PC-9 (cell line): ENCODE measurements around the gene DBN1. TPM values are rescaled to one million over a fixed set of nuclear protein-coding genes. Genes with fewer than 3 reads are reported as not detected.

Experiments used
- BruUV-seq: library from RNA; stranded (reverse); fragments of 400-500 nt; replicated peaks from 2 replicates; lab custom pipeline; 2021; lab: Mats Ljungman, UMichigan
- CTCF ChIA-PET: fragments of 300-600 bp; sonication (Branson Sonifier 250); formaldehyde crosslinking; loops from one replicate; lab custom pipeline; 2022; ENCODE audit warnings: antibody characterized with exemption; lab: Charles Lee
- POLR2A ChIA-PET: fragments of 300-600 bp; sonication (Branson Sonifier 250); formaldehyde crosslinking; loops from one replicate; lab custom pipeline; 2022; ENCODE audit warnings: antibody characterized with exemption; ENCODE audit not compliant: unreplicated experiment; lab: Charles Lee
- DNase-seq, 2 experiments: peaks; one replicate each; pipeline versions ENCODE4 v3.0.0 to v3.0.0-alpha.2; 2015 to 2022; ENCODE audit warnings: mixed read lengths in 1 of 2
- H2AFZ ChIP-seq: fragments of 200-600 bp; sonication (generic); 2 replicates; pipeline ENCODE4 v1.8.1; 2017; ENCODE audit warnings: antibody characterized with exemption
- H3F3A ChIP-seq: fragments of 200-600 bp; sonication (generic); 2 replicates; pipeline ENCODE4 v1.8.1; 2017; ENCODE audit warnings: antibody characterized with exemption, mild to moderate bottlenecking, low read depth; ENCODE audit not compliant: insufficient read depth
- H3K27ac ChIP-seq: fragments of 200-600 bp; sonication (generic); 2 replicates; pipeline ENCODE4 v1.6.1; 2016; ENCODE audit warnings: mixed run types
- H3K27me3 ChIP-seq: fragments of 200-600 bp; sonication (generic); 2 replicates; pipeline ENCODE4 v1.6.1; 2016; ENCODE audit warnings: low read depth, mixed run types; ENCODE audit not compliant: insufficient read depth
- H3K36me3 ChIP-seq: fragments of 200-600 bp; sonication (generic); 2 replicates; pipeline ENCODE4 v1.6.1; 2016; ENCODE audit warnings: low read depth, mixed run types
- H3K4me1 ChIP-seq: fragments of 200-600 bp; sonication (generic); replicated peaks from 2 replicates; pipeline ENCODE4 v1.6.1; 2016; ENCODE audit warnings: mixed run types; ENCODE audit not compliant: insufficient read depth
- H3K4me2 ChIP-seq: fragments of 200-600 bp; sonication (generic); 2 replicates; pipeline ENCODE4 v1.6.1; 2017; ENCODE audit warnings: mixed run types
- H3K4me3 ChIP-seq: fragments of 200-600 bp; sonication (generic); 2 replicates; pipeline ENCODE4 v1.6.1; 2016; ENCODE audit warnings: mixed run types
- H3K79me2 ChIP-seq: fragments of 200-600 bp; sonication (generic); 2 replicates; pipeline ENCODE4 v1.6.1; 2017; ENCODE audit warnings: low read depth, mixed run types
- H3K9me2 ChIP-seq: fragments of 200-600 bp; sonication (generic); 2 replicates; pipeline ENCODE4 v1.8.1; 2017; ENCODE audit warnings: mild to moderate bottlenecking; ENCODE audit not compliant: insufficient read depth
- H3K9me3 ChIP-seq: fragments of 200-600 bp; sonication (generic); 2 replicates; pipeline ENCODE4 v1.8.1; 2016; ENCODE audit warnings: low read depth; ENCODE audit not compliant: insufficient read depth
- H4K20me1 ChIP-seq: fragments of 200-600 bp; sonication (generic); 2 replicates; pipeline ENCODE4 v1.8.1; 2017; ENCODE audit not compliant: insufficient read depth
- CTCF ChIP-seq: fragments of 200-600 bp; sonication (generic); conservative IDR thresholded peaks from 2 replicates; pipeline ENCODE4 v1.6.1; 2017; ENCODE audit warnings: mixed run types, antibody characterized with exemption, mild to moderate bottlenecking, moderate library complexity
- EZH2 ChIP-seq: fragments of 200-600 bp; sonication (generic); IDR thresholded peaks from 2 replicates; pipeline ENCODE4 v1.8.0; 2017; ENCODE audit warnings: antibody characterized with exemption, low read depth
- intact Hi-C: fragments of 100-400 bp; cut with micrococcal nuclease; formaldehyde crosslinking; loops from one replicate; pipeline ENCODE4 v1.10.0; 2022; ENCODE audit not compliant: unreplicated experiment
- total RNA-seq: library from RNA; stranded (reverse); gene quantifications from 2 replicates; pipeline ENCODE4 v1.2.3, GENCODE V29; 2021

The DBN1 gene
- total RNA-seq, 1 experiment from 2014 or later, result 144 TPM

- BruUV-seq, result no TSS peak
- Histone ChIP-seq H2AFZ (0 out of 2 replicates have a peak overlapping the region, but pooled peaks have one; percentile 49), H3K79me2 (peaks cover 39% of the 10 kb centered on the region), H3K27ac (peak overlapping the region; percentile 78), H3F3A (peaks cover 51% of the 10 kb centered on the region), H3K36me3 (peaks cover 5% of the 10 kb centered on the region; the same call in 1 of the 2 replicates), H3K4me3 (peak overlapping the region; percentile 68), H3K4me2 (peak overlapping the region; percentile 90), H3K4me1 (peaks cover 18% of the 10 kb centered on the region), H3K9me3 (no peaks in the 10 kb centered on the region), H3K9me2 (no peaks in the 10 kb centered on the region), H3K27me3 (no peaks in the 10 kb centered on the region), H4K20me1 (peaks cover 25% of the 10 kb centered on the region)
- peak; percentile 90 to 95 for DNase-seq
- POLR2A ChIA-PET, result interaction anchor here (0.6 to 1.6 kb wide), 5 partner anchors 21 to 253 kb away, joined by 3 to 36 read pairs (median 4); partner anchors contain the start of genes GRK6, LMAN2 and PDLIM7
- intact Hi-C loops, result loop anchor here (1.0 kb wide), 1 partner anchor 21 kb away; the partner anchor contains the start of gene GRK6
- TF ChIP-seq CTCF, result no peak
- no peak for TF ChIP-seq EZH2
- CTCF ChIA-PET, result interaction anchor here (0.7 to 1.4 kb wide), 7 partner anchors 10 to 334 kb away, joined by 3 to 10 read pairs (median 4); no protein-coding TSS in a partner anchor
Measured at GRCh38 chr5:177447611-177448243, 25.7 kb downstream of the DBN1 start.

DNA sequence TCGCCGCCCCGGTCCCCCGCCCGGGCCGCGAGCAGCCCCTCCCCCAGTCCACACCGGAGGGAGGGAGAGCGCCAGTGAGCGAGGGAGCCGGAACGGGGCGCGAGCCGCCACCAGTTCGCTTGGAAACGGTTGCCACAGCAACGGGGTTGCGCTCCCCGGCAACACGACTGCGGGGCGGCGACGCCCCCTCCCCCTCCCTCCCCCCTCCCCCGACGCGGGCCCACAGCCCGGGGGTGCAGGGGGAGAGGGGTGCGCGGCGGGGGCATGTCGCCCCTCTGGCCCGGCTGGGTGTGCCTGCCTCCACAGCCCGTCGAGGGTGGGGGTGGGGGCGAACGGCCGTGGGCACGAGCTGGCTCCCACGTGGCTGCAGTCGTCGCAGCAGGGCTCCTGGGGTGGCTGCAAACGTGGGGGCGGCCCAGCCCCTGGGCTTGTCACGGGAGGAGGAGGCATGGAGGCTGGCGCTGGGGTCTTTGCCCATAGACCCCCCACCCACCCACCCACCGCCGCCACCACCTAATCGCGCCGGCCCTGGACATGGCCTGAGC lies 26.3 kb downstream of the DBN1 start:
- Histone ChIP-seq H3K79me2 (peaks cover 39% of the 10 kb centered on the region), H3K9me2 (no peaks in the 10 kb centered on the region), H3K4me3 (peak overlapping the region; percentile 68), H4K20me1 (peaks cover 25% of the 10 kb centered on the region), H3K27me3 (no peaks in the 10 kb centered on the region), H3F3A (peaks cover 46% of the 10 kb centered on the region), H2AFZ (no peak overlapping the region), H3K4me2 (peak overlapping the region; percentile 90), H3K36me3 (peaks cover 5% of the 10 kb centered on the region; the same call in 1 of the 2 replicates), H3K4me1 (peaks cover 18% of the 10 kb centered on the region), H3K27ac (peak overlapping the region; percentile 78), H3K9me3 (no peaks in the 10 kb centered on the region)
- CTCF ChIA-PET, result interaction anchor here (0.6 to 1.4 kb wide), 5 partner anchors 43 to 135 kb away, joined by 3 to 10 read pairs (median 4); no protein-coding TSS in a partner anchor
- POLR2A ChIA-PET, result interaction anchor here (0.6 to 1.6 kb wide), 5 partner anchors 21 to 252 kb away, joined by 3 to 36 read pairs (median 4); partner anchors contain the start of genes GRK6, LMAN2 and PDLIM7
- intact Hi-C loops, result no loop called here
- TF ChIP-seq CTCF, result no peak
- no peak for TF ChIP-seq EZH2
- peak in 1 of 2 experiments; percentile 67 for DNase-seq
- BruUV-seq, result no TSS peak
